Body of pancreas (tissue), 4 donors: Measurements from ENCODE around the gene CRYBA4. TPM values are rescaled to one million over a fixed set of nuclear protein-coding genes. Genes with fewer than 3 reads are reported as not detected.

ENCODE experiments used
- ATAC-seq: fragments of 150-250 bp; one replicate; pipeline ENCODE4 v1.9.1; 2016
- DNase-seq, 4 donors: peaks; one replicate each; pipeline ENCODE4 v3.0.0-alpha.2; 2019
- H3K27ac ChIP-seq, 4 donors: fragments of 200-600 bp; sonication (generic); 1 replicate in 3 of 4; 2 replicates in 1 of 4; pipeline versions ENCODE4 v1.5.1 to v1.6.1; 2016 to 2019; ENCODE audit warnings: mild to moderate bottlenecking in 1 of 4, mixed read lengths in 1 of 4, moderate library complexity in 1 of 4
- H3K27me3 ChIP-seq, 2 donors: fragments of 200-600 bp; sonication (generic); one replicate each; pipeline ENCODE4 v1.6.0; 2016; ENCODE audit warnings: mild to moderate bottlenecking in 1 of 2
- H3K36me3 ChIP-seq, 2 donors: fragments of 200-600 bp; sonication (generic); replicated peaks in 1 of 2; 2 replicates each; pipeline ENCODE4 v1.5.1; 2016; ENCODE audit warnings: low read depth in 2 of 2; ENCODE audit not compliant: insufficient read depth in 1 of 2
- H3K4me1 ChIP-seq: fragments of 200-600 bp; sonication (generic); one replicate; pipeline ENCODE4 v1.6.0; 2016
- H3K4me3 ChIP-seq, 2 donors: fragments of 200-600 bp; sonication (generic); 1 replicate in 1 of 2; 2 replicates in 1 of 2; pipeline ENCODE4 v1.5.1; 2016 to 2019
- H3K9me3 ChIP-seq, 3 donors: fragments of 200-600 bp; sonication (generic); 1 replicate in 2 of 3; 2 replicates in 1 of 3; pipeline ENCODE4 v1.5.1; 2016
- POLR2A ChIP-seq, 3 donors: fragments of 450-650 bp; IDR thresholded peaks; one replicate each; pipeline ENCODE4 v1.6.1; 2016; ENCODE audit warnings: antibody characterized with exemption in 3 of 3, mild to moderate bottlenecking in 2 of 3
- WGBS, 2 donors: methylation state at CpG; one replicate each; pipeline ENCODE4 v1.1.5; 2017; 5-methylcytosine and 5-hydroxymethylcytosine counted together
- intact Hi-C: fragments of 100-400 bp; cut with DNase I; formaldehyde crosslinking; loops from one replicate; pipeline ENCODE4 v1.15.1; 2023
- total RNA-seq, 2 donors: library from RNA; depleted of rRNA; stranded (reverse); fragments of >200 nt; gene quantifications; one replicate each; pipeline ENCODE4 v1.1.0, GENCODE V29; 2016
- TF ChIP-seq, protein P1 (sequence below), 7 experiments: fragments of 450-650 bp in 4 of 7; fragments of 200-600 bp in 3 of 7; sonication (generic) in 3 of 7; IDR thresholded peaks; one replicate each; pipeline ENCODE4 v1.5.1; 2016 to 2019; ENCODE audit warnings: antibody characterized with exemption in 7 of 7

CRYBA4 gene
- total RNA-seq, 2 donors from 2014 or later, result not detected

- TF ChIP-seq, protein P1, sequence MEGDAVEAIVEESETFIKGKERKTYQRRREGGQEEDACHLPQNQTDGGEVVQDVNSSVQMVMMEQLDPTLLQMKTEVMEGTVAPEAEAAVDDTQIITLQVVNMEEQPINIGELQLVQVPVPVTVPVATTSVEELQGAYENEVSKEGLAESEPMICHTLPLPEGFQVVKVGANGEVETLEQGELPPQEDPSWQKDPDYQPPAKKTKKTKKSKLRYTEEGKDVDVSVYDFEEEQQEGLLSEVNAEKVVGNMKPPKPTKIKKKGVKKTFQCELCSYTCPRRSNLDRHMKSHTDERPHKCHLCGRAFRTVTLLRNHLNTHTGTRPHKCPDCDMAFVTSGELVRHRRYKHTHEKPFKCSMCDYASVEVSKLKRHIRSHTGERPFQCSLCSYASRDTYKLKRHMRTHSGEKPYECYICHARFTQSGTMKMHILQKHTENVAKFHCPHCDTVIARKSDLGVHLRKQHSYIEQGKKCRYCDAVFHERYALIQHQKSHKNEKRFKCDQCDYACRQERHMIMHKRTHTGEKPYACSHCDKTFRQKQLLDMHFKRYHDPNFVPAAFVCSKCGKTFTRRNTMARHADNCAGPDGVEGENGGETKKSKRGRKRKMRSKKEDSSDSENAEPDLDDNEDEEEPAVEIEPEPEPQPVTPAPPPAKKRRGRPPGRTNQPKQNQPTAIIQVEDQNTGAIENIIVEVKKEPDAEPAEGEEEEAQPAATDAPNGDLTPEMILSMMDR (IDR thresholded peaks at IDR 0.05), result no peak
- no peak for TF ChIP-seq POLR2A (IDR thresholded peaks at IDR 0.05)
- Histone ChIP-seq H3K36me3 (no peaks in the 10 kb centered on the region), H3K4me3 (no peak overlapping the region), H3K27ac (no peak overlapping the region), H3K4me1 (no peaks in the 10 kb centered on the region), H3K9me3 (no peaks in the 10 kb centered on the region), H3K27me3 (no peaks in the 10 kb centered on the region)
- DNase-seq (no peak), ATAC-seq (no peak)
- 86 to 88% methylated on average over 1 of the region's 1 CpG for WGBS, 2 donors
- intact Hi-C loops, result no loop called here
Observed at GRCh38 chr22:26623984-26624383, 2.2 kb downstream of the CRYBA4 start.

DNA sequence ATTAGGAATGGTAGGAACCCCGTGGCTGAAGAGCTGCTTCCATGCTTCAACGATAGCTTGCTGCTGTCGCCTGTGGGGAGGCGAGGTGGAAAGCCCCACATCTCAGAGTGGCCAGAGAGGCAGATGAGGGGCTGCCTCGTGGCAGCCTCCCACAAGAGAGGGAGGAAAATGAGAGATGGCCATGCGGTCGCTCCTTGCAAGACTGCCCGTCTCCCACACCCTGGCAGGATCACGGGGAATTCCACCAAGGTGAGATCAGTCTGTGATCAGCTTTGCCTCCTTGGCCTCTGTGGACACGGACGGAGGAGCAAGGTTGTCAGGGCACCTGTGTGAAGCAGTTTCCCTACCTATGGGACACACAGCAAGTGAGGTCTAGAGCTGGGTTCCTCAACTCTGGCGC, 3.0 kb downstream of the CRYBA4 start:
- no peak for TF ChIP-seq POLR2A (IDR thresholded peaks at IDR 0.05)
- TF ChIP-seq, protein P1 (IDR thresholded peaks at IDR 0.05), result no peak
- intact Hi-C loops, result no loop called here
- DNase-seq (no peak), ATAC-seq (no peak)
- Histone ChIP-seq H3K36me3 (no peaks in the 10 kb centered on the region), H3K27me3 (no peaks in the 10 kb centered on the region), H3K9me3 (no peaks in the 10 kb centered on the region), H3K4me1 (no peaks in the 10 kb centered on the region), H3K4me3 (no peak overlapping the region), H3K27ac (no peak overlapping the region)
- WGBS, 2 donors, result 76 to 82% methylated on average over 10 to 12 of the region's 12 CpGs

DNA sequence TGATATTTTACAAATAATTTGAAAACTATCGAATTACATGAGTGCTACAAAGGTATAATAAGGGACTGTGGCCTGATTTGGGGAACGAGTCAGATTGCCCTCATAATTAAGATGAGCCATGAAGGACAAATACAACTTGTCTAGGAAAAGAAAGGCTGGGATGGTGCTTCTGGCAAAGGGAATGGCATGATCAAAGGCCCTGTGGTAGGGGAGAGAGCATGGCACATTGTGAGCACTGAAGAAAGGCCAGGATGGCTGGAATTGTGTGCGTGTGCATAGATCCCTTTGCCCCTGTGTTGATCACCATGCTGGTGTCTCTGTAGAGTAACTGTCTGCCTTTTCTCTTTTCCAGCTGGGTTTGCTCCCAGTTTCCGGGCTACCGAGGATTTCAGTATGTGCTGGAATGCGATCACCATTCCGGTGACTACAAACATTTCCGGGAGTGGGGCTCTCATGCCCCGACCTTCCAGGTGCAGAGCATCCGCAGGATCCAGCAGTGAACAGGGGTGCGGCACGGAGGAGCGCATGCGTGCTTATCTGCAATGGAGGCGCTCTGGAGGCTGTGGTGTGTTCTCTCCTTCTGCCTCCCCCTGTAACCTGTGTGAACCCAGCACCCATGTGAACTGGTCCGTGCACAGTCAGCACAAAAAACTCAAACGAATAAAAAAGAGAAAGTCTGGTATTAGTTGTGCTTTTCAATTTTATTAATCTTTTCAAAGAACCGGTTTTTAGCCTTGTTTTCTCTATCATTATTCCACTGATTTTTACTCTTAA, 8.4 kb downstream of the CRYBA4 start:
- intact Hi-C loops, result no loop called here
- ATAC-seq (no peak), DNase-seq (no peak)
- WGBS, 2 donors, result 84 to 87% methylated on average over 18 of the region's 18 CpGs
- no peaks in the 10 kb centered on the region for H3K27me3 ChIP-seq
- TF ChIP-seq, protein P1 (IDR thresholded peaks at IDR 0.05), result no peak
- TF ChIP-seq POLR2A (IDR thresholded peaks at IDR 0.05), result no peak
- no peaks in the 10 kb centered on the region for H3K4me1 ChIP-seq
- H3K9me3 ChIP-seq, result no peaks in the 10 kb centered on the region
- no peak overlapping the region for H3K4me3 ChIP-seq
- H3K27ac ChIP-seq, result no peak overlapping the region
- H3K36me3 ChIP-seq, result no peaks in the 10 kb centered on the region

DNA sequence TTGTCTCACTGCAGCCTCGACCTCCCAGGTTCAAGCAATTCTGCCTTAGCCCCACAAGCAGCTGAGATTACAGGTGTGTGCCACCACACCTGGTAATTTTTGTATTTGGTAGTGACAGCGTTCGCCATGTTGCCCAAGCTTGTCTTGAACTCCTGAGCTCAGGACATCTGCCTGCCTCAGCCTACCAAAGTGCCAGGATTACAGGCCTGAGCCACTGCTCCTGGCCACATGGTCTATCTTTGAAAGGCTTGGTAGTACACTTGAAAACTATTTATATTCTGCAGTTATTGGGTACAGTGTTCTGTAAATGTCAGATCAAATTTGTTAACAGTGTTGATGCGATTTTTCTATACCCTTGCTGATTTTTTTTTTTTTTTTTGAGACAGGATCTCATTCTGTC, 9.5 kb downstream of the CRYBA4 start:
- no peak for TF ChIP-seq POLR2A (IDR thresholded peaks at IDR 0.05)
- TF ChIP-seq, protein P1 (IDR thresholded peaks at IDR 0.05), result no peak
- H3K36me3 ChIP-seq, result no peaks in the 10 kb centered on the region
- DNase-seq (no peak), ATAC-seq (no peak)
- no peaks in the 10 kb centered on the region for H3K27me3 ChIP-seq
- no peak overlapping the region for H3K4me3 ChIP-seq
- H3K27ac ChIP-seq, result no peak overlapping the region
- intact Hi-C loops, result no loop called here
- 90% methylated on average over 4 of the region's 4 CpGs for WGBS, 2 donors
- H3K4me1 ChIP-seq, result no peaks in the 10 kb centered on the region
- no peaks in the 10 kb centered on the region for H3K9me3 ChIP-seq
